NCI-H1105 (cell line): ENCODE data around the gene HINT1.
"Not testable (repeated sequence)": the region's sequence is repeated elsewhere in the genome, so short reads cannot be mapped to it uniquely, and the experiment has no call there.

Experiments used
- DNase-seq: peaks from one replicate; lab custom pipeline; 2025; lab: John Stamatoyannopoulos, UW

The HINT1 gene

DNA sequence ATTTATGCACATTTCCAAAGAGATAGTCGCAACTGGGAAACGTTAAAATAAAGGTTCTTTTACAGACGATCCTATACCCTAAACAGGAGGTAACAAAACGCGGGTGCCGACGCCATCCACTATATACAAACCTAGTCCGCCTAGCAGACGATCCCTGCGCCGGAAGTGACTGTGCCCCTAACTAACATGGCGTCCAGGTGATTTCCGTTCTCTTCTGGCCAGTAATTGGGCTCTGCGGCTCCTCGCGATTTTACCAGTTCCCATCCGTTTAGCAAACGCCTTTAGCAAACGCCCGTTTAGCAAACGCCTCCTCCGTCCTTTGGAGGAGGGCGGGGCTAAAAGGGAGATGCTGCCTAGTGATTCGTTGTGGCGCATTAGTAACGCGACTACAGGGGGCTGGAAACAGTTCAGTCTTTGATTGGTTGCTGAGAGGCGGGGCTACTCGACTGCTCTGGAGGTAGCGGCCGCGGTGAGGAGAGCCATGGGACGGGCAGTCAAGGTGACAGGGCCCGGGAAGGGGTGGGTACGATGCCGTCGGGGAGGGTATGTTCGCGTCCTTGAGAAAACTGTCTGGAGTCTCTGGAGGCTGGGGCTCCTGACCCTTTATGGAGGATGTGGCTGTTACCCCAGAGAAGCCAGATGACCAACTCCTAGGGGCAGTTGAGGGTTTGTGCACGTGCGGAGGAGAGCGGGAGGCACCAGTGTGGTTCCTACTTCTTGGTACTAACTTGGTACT is 5.7 kb upstream of the HINT1 start, which contains the start of gene LYRM7:
LYRM7 (plus strand) TSS at position 405 of the 736 bp plus-strand sequence; CDS start at position 482, 77 bp downstream.
- peak; percentile 94 for DNase-seq

DNA sequence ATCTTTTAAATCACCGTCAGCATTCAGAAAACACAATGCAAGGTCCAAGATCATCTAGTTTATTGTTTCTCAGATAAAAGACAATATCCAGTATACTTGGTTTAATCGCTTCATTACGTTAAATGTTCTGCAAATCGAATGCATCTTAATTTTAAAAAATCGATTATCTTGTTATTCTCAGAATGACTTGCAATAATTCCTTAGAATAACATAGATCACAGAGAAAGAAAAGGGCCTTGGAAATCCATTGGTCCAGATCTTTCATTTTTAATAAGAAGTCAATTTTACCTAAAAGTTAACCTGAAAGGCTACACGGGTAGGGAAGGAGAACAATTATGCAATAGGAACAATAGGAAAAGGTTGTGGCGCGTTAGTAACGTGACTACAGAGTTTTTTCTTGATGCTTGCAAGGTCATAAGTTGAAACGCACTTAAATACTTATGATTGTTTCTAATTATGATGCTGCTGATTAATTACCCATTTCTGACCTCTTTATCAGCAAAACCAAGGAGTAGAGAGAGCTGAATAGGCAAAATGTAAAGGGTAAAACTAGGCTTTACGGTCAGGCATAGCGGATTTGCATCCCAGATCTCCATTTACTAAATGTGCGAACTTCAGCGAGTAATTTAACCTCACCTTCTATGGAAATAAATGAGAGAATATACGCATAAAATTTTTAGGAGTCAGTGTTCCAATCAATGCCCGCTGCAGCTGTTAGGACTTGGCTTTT is 4.9 kb upstream of the HINT1 start:
- DNase-seq: no peak

DNA sequence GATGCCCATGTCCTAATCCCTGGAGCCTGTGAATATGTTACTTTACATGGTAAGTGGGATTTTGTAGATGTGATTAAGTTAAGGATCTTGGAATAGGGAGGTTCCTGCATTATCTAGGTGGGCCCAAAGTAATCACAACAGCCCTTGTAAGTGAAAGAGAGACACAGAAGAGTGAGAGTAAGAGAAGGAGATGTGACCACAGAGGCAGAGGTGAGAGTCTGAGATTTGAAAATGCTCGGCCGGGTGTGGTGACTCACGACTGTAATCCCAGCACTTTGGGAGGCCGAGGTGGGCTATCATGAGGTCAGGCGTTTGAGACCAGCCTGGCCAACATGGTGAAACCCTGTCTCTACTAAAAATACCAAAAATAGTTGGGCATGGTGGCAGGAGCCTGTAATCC is 2.6 kb upstream of the HINT1 start:
- DNase-seq: no peak

DNA sequence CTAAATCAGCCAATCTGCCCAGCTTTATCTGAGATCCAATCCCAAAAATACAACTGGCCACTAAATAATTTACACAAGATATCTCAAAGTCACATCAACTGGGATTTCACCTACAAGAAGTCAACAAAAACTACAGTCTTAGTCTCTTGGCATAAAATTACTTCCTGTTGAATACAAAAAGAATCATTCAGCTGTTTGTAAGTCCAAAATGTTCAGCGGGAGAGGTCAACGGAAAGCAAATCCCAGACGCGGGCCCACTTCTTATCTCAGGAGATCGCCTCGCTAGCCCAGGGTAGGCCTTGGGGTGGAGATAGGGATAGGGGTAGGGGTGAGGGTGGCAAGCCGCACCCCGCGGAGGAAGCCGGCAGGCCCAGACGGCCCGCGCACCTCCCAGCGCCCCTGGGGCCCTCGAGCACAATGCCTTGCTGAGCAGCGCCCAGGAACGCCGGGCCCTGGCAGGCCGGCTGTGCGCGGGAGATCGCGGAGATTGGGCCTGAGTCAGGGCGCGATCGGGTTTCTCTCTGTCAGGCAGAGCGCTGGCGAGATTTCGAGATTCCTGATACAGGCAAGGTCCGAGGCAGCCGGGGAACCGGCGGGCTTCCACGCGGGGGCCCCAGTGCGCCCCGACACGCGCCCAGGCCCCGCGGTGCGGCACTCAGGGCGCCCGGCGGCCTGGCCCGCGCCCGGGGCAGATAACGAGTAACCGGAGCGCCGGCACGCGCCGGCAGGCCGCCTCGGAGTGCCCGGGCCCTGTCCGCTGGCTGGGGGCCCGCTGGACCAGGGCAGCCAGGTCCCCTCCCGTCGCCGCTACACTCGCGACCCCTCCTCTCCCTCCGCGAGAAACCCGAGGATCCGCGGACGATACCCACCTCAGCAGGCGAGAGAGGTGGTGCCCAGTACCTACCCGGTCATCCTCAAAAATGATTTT is 601 bp downstream of the HINT1 start:
- peak; percentile 14 for DNase-seq

DNA sequence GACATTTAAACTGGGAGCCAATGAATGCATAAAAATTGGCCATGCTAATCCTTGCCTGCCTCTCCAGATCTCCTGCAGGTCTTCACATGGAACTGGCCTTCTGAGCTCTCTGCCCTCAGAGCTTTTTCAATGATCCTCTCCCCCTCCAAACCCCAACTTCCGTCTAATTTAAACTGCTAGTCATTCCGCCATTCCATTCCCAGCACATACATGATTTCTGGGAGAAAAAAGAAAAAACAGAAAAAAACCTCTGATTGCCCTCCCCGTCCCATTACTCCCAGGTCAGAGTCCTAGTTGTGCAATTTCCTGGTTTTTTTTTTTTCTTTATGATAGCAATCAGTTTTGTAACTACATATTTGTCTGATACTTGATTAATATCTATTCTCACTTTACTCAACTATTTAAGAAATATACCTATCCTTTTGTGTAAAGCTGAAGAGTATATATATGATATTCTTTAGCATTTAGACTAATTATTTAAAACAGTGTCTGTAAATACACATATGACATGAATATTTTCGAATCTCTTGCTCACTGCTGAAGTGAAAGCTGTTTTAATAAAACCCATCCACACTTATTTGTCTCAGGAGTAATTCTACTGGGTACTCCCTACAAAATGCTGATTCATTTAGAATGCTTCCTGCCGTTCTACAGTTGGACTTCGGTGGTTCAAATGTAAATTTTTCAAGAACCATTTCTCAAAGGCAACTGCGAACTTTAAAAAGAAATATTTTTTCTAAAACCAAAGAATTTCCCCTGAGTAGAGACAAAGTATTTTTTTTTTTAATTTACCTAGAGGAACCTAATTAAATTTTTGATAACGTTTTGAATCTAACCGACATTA is 1.6 kb downstream of the HINT1 start:
- no peak for DNase-seq

DNA sequence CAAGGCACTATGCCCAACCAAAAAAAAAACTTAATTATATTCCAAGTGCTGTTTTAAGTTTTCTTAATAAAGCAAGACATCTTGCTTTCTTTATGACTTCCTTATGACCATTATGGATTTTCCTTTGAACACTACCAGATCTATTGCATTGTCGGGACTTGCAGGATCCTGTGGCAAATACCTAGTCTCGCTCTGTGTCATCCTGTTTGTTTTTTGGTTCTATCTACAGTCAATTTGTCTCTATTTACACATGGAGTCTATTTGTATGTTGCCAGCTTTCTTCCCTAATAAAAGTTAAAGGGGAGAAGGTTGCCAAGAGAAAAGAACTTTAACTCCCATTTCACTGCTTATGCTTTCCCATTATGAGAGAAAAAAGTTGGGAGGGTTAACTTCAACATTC is 4.9 kb downstream of the HINT1 start:
- DNase-seq: no peak

DNA sequence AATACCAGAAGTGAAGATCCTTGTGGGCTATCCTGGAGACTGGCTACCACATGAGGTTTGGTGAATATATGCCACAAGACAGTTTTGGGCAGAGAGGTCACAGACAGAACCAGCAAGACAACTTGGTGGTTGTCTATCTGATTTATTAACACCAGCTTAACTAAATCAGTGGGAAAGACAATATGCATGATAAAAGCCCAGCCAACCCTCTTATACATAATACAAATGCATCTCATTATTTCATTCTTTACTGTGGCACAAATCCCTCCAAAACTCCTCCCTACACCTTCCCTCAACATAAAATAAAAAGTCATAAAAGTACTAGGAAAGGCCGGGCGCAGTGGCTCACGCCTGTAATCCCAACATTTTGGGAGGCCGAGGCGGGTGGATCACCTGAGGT is 8.1 kb downstream of the HINT1 start:
- no peak for DNase-seq

DNA sequence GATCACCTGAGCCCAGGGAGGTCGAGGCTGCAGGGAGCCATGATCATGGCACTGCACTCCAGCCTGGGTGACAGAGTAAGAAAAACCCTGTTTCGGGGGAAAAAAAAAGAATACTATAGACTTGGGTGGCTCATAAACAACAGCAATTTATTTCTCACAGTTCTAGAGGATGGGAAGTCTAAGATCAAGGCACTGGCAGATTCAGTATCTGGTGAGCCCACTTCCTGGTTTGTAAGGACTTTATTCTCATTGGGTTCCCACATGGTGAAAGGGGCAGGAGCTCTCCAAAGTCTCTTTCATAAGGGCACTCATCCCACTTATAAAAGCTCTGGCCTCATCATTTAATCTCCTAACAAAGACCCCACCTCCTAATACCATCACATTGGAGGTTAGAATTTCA is 8.7 kb downstream of the HINT1 start:
- DNase-seq: no peak

DNA sequence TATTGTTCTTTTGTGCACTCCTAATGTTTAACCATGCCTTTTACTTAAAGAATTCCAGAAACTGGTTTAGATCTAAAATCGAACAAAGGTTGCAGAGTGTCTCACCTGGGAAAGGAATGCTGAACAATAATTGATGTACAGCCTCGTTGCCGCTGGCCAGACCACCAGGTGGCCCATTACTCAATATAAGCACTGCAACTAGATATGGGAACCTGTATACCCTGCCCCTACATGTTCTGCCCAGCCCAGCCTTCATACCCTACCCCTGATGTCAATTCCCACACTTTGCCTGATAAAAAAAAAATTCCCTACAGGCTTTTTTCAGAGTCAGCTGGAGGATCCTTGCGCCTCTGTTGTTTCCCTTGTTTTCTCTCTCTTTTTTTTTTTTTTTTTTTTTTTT is 13.8 kb downstream of the HINT1 start:
- DNase-seq: no peak

DNA sequence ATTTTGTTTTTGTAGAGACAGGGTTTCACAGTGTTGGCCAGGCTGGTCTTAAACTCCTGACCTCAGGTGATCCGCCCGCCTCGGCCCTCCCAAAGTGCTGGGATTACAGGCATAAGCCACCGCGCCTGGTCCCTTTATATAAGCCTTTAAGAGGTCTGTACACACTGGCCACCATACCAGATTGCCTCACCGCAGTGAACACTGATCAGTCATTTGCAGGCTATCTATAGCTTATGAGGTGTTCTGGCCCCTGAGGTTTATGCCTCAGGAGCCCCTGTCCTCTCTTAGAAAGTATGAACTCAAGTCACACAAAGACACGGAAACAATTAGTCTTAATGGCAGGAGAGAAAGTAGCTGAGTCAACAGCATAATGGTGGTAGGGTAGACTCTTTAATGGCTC is 14.6 kb downstream of the HINT1 start:
- no peak for DNase-seq

DNA sequence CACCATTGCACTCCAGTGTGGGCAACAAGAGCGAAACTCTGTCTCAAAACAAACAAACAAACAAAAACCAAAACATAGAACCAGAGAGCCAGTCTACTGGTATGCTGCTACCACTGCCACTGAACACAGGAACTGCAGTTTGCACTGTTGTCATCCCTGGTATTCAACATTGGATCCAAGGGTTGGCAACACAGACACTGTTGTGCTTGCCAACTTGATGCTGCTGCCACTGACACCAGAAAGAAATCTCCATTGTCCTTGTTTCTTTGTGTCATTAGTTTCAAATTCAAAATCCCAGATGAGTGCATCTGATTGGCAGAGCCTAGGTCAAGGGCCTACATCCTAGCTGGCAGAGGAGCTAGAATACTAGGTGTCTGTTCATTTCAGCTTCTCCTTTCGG is 16.2 kb downstream of the HINT1 start:
- no peak for DNase-seq

DNA sequence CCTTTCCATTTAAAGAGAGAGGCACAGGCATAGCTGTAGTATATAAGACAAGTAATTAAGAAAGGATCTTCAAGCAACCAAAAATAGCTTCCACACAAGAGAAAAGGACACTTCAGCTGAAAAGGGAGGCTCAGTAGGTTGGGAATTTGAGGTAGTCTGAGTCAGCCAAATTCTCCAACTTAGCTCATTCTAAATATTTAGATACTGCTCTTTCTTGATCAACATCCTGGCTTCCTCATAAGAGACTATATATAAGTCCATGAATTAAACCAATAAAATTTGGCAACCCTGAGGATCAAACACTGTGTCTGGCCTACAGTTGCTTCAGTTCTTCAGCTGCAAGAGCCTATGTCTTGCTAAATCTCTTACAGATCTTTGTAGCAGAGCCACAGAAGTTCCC is 17.8 kb downstream of the HINT1 start:
- DNase-seq: no peak

DNA sequence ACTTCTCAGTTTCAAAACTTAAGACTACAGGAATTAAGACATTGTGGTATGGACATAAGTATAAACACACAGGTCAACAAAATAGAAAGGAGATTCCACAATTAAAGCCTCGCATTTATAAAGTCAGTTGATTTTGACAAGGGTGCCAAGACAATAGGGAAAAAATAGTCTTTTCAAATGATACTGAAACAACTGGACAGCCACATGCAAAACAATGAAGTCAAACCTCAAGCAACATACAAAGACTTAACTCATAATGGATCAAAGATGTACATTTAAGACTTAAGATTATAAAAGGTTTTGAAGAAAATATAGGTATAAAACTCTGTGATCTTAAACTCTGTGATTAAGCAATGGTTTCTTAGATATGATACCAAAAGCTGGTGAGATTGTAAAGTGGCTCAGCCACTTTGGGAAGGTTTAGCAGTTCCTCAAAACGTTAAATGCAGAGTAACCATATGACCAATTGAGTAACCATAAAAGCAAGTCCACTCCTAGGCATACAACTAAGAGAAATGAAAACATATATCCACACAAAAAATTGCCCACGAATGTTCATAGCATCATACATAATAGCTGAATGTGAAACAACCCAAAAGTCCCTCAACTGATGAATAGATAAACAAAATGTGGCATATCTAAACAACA is 22.0 kb downstream of the HINT1 start:
- DNase-seq: no peak

DNA sequence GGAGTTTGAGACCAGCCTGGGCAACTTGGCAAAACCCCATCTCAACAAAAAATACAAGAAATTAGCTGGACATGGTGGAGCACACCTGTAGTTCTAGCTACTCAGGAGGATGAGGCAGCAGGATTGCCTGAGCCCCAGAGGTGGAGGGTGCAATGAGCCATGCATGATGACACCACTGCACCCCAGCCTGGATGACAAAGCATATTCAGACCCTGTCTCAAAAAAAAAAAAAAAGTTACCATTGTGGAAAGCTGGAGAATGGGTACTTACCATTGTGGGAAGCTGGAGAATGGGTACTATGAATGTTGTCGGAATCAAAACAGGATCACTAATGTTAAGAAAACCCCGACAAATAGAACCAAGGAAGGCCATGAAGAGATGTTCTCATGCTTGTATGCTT is 25.7 kb downstream of the HINT1 start:
- no peak for DNase-seq

DNA sequence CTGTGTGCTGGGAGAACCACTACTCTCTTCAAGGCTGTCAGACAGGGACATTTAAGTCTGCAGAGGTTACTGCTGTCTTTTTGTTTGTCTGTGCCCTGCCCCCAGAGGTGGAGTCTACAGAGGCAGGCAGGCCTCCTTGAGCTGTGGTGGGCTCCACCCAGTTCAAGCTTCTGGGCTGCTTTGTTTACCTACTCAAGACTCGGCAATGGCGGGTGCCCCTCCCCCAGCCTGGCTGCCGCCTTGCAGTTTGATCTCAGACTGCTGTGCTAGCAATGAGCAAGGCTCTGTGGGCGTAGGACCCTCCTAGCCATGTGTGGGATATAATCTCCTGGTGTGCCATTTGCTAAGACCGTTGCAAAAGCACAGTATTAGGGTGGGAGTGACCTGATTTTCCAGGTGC is 26.6 kb downstream of the HINT1 start:
- DNase-seq: not testable (repeated sequence)

DNA sequence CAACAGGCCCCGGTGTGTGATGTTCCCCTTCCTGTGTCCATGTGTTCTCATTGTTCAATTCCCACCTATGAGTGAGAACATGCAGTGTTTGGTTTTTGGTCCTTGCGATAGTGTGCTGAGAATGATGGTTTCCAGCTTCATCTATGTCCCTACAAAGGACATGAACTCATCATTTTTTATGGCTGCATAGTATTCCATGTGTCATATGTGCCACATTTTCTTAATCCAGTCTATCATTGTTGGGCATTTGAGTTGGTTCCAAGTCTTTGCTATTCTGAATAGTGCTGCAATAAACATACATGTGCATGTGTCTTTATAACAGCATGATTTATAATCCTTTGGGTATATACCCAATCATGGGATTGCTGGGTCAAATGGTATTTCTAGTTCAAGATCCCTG is 32.0 kb downstream of the HINT1 start:
- not testable (repeated sequence) for DNase-seq

DNA sequence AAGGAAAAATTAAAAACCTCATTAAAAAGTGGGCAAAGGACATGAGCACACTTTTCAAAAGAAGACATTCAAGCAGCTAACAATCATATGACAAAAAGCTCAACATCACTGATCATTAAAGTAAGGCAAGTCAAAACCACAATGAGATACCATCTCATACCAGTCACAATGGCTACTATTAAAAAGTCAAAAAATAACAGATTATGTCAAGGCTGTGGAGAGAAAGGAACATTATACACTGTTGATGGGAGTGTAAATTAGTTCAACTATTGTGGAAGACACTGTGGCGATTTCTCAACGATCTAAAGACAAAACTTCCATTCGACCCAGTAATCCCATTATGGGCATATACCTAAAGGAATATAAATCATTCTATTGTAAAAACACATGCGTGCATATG is 35.8 kb downstream of the HINT1 start:
- no peak for DNase-seq

DNA sequence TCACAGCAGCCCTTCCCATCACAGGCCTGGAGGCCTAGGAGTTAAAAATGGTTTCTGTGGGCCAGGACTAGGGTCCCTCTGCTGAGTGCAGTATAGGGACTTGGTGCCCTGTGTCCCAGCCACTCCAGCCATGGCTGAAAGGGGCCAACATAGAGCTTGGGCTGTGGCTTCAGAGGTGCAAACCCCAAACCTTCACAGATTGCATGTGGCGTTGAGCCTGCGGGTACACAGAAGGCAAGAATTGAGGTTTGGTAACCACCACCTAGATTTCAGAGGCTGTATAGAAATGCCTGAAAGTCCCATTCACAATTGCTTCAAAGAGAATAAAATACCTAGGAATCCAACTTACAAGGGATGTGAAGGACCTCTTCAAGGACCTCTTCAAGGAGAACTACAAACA is 37.8 kb downstream of the HINT1 start:
- DNase-seq: not testable (repeated sequence)

DNA sequence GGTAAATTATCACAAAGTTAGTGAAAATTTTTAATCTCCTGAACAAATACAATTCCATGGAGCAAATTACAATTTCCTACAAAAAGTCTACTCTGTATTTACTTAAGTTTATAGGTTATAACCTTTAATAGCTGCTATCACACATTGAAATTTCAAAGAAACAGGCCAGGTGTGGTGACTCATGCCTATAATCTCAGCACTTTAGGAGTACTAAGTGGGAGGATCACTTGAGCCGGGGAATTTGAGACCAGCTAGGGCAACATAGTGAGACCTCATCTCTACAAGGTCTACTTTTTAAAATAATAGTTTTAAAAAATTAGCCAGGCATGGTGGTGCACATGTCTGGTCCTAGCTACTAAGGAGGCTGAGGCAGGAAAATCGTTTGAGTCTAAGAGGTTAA is 50.3 kb downstream of the HINT1 start:
- no peak for DNase-seq

DNA sequence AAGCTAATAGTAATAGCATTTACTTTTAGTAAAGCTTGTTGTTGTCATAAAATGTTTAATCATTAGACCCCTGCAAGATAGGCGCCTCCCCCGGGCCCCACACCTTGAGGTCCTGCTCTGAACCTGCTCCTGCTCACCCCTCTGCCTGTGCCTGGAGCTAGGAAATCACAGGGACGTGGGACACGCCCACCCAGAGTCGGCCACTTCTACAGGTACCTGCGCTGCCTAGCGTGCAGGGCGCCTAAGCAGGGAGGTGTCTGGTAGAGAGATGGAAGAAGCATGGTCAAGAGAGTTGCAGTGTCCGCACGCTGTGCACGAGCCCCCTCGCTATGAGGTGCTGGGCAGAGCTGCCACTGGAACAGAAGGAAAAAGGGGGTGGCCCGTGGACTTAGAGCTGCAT is 52.6 kb downstream of the HINT1 start:
- no peak for DNase-seq

DNA sequence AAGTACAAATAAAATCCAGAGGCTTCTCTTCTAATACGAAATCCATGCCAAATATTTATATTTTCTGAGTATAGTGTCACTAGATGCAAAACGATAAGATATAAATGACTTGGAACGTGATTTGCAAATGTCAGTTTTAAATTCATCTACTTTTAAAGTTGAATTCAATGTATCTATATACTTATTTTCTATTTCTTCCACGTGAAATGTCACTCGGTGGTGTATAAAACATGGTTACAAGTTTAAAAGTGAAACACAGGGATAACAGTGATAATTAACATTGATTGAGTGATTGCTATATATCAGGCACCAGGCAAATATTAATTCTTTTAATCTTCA is 54.8 kb downstream of the HINT1 start:
- DNase-seq: no peak
